Ovary (tissue), 9 donors: Measurements from ENCODE around the gene SHROOM3. TPM values are rescaled to one million over a fixed set of nuclear protein-coding genes. Genes with fewer than 3 reads are reported as not detected.

Experiments
- DNase-seq, 5 donors: peaks; one replicate each; pipeline ENCODE4 v3.0.0-alpha.2; 2019 to 2020
- H3K27ac ChIP-seq, 2 donors: fragments of 200-600 bp; one replicate each; pipeline versions ENCODE4 v1.5.1 to v1.8.0; 2019 to 2022
- H3K27me3 ChIP-seq: fragments of 200-600 bp; one replicate; pipeline ENCODE4 v1.8.0; 2022
- H3K36me3 ChIP-seq: fragments of 200-600 bp; sonication (generic); one replicate; pipeline ENCODE4 v1.5.1; 2019
- H3K4me1 ChIP-seq: one replicate; pipeline ENCODE4 v1.8.1; 2013; ENCODE audit warnings: mild to moderate bottlenecking, moderate library complexity; ENCODE audit not compliant: insufficient read depth
- H3K4me3 ChIP-seq: fragments of 200-600 bp; sonication (generic); one replicate; pipeline ENCODE4 v1.5.1; 2017
- H3K9me3 ChIP-seq, 2 donors: fragments of 200-600 bp in 1 of 2; sonication (generic) in 1 of 2; one replicate each; pipeline versions ENCODE4 v1.5.1 to v1.8.1; 2013 to 2019; ENCODE audit warnings: mild to moderate bottlenecking in 1 of 2, moderate library complexity in 1 of 2
- CTCF ChIP-seq, 3 donors: fragments of 450-650 bp in 2 of 3; fragments of 200-600 bp in 1 of 3; IDR thresholded peaks; one replicate each; pipeline versions ENCODE4 v1.5.1 to v1.8.0; 2016 to 2022; ENCODE audit warnings: antibody characterized with exemption in 3 of 3, mild to moderate bottlenecking in 1 of 3
- EP300 ChIP-seq: sonication (generic); formaldehyde crosslinking; IDR thresholded peaks from one replicate; pipeline ENCODE4 v1.6.1; 2017; ENCODE audit warnings: antibody characterized with exemption
- POLR2A ChIP-seq: fragments of 450-650 bp; IDR thresholded peaks from one replicate; pipeline ENCODE4 v1.6.1; 2017; ENCODE audit warnings: antibody characterized with exemption, mild to moderate bottlenecking, moderate library complexity
- WGBS, 3 donors: extraction: QIAGEN DNeasy Blood & Tissue Kit in 1 of 3; methylation state at CpG; one replicate each; pipeline versions ENCODE4 v1.1.5 to v1.1.7; 2013 to 2017; 5-methylcytosine and 5-hydroxymethylcytosine counted together
- intact Hi-C, 4 donors: fragments of 100-400 bp; cut with DNase I; formaldehyde crosslinking; loops; one replicate each; pipeline versions ENCODE4 v1.11.0 to v1.15.1; 2022 to 2023
- polyA plus RNA-seq, 2 donors: library from polyadenylated mRNA; stranded (reverse); fragments of 200-250 nt in 1 of 2; fragments of 350-450 nt in 1 of 2; fragmentation: Illumina TruSeq in 1 of 2; extraction: RNeasy Lipid Tissue Mini Kit (QIAGEN cat#74804) in 1 of 2; gene quantifications; one replicate each; pipeline ENCODE4 v1.2.3, GENCODE V29; 2013 to 2014
- total RNA-seq, 7 donors: library from RNA; depleted of rRNA in 2 of 7; stranded (reverse); fragments of >200 nt in 2 of 7; fragmentation: NEBNext Ultra II Directional in 3 of 7; extraction: Animal tissue kit (Norgen Biotek cat#: 25700) in 3 of 7; gene quantifications; one replicate each; pipeline versions ENCODE4 v1.1.0 to v1.2.4, GENCODE V29; 2016 to 2023
- donor health status: DM: no; HTN: no; CAD: no; lungs with moderate emphysema.
- donor health status: DM: no; HTN: no; CAD: no.
- donor health status: Bipolar disorder and iron deficiency.
- donor health status: DM: yes; HTN: yes; CAD: no.
- donor health status: DM: no; HTN: no; CAD: no.
- donor health status: DM: yes; HTN: yes; CAD: no.

Gene SHROOM3
- total and polyA plus RNA-seq, 9 donors, result 0.80 to 70.1 (median 3.8) TPM

GRCh38 chr4:76699751-76700310, 264.8 kb downstream of the SHROOM3 start:
- WGBS, 3 donors, result 71 to 75% (median 73%) methylated on average over 4 of the region's 4 CpGs

GRCh38 chr4:76702440-76703122, 267.6 kb downstream of the SHROOM3 start:
- no peak for DNase-seq
- H3K4me3 ChIP-seq, result no peak overlapping the region
- no peaks in the 10 kb centered on the region for H3K36me3 ChIP-seq
- no peak overlapping the region for H3K27ac ChIP-seq
- H3K4me1 ChIP-seq, result peaks cover 8% of the 10 kb centered on the region
- WGBS, 3 donors, result 92 to 99% (median 94%) methylated on average over 4 of the region's 4 CpGs
- H3K27me3 ChIP-seq, result no peaks in the 10 kb centered on the region
- no peaks in the 10 kb centered on the region for H3K9me3 ChIP-seq
- TF ChIP-seq CTCF (IDR thresholded peaks at IDR 0.05), result no peak
- no peak for TF ChIP-seq EP300
- no peak for TF ChIP-seq POLR2A
- intact Hi-C loops, result no loop called here

More at GRCh38 chr4:76699751-76700310, 264.8 kb downstream of the SHROOM3 start:
- no peak for DNase-seq
- Histone ChIP-seq H3K4me1 (peaks cover 8% of the 10 kb centered on the region), H3K9me3 (no peaks in the 10 kb centered on the region), H3K27me3 (no peaks in the 10 kb centered on the region), H3K4me3 (no peak overlapping the region), H3K27ac (no peak overlapping the region), H3K36me3 (no peaks in the 10 kb centered on the region)
- TF ChIP-seq CTCF (IDR thresholded peaks at IDR 0.05), result no peak
- TF ChIP-seq EP300, result no peak
- TF ChIP-seq POLR2A, result no peak
- intact Hi-C loops, result loop anchor here in 1 of 4 donors (5.0 kb wide), 1 partner anchor 143 kb away; no protein-coding TSS in a partner anchor

GRCh38 chr4:76703123-76703490, 268.1 kb downstream of the SHROOM3 start:
- Histone ChIP-seq H3K27me3 (no peaks in the 10 kb centered on the region), H3K36me3 (no peaks in the 10 kb centered on the region), H3K4me1 (peaks cover 8% of the 10 kb centered on the region), H3K27ac (no peak overlapping the region), H3K4me3 (no peak overlapping the region), H3K9me3 (no peaks in the 10 kb centered on the region)
- DNase-seq, result no peak
- TF ChIP-seq POLR2A (no peak), EP300 (no peak), CTCF (IDR thresholded peaks at IDR 0.05) (no peak)
- WGBS, 3 donors, result 90 to 95% (median 94%) methylated on average over 1 of the region's 1 CpG
- intact Hi-C loops, result no loop called here

DNA sequence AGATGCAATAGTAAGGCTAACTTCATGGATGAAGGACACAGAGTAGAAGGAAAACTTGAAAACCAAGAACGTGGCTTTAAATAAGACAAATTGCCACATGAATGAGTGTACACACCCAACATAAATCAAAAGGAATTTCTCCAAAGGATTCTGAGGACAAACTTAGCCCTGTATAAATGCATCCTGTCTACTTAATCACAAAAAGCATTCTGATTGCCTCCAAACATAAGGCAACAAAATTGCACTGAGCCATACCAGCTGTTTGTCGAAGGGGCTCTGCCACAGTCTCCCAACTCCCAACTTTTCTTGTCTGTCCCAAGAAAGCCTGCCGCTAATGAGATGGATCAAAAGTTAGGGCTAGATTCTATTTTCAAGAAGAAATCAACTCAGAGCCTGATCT, 268.6 kb downstream of the SHROOM3 start:
- Histone ChIP-seq H3K4me3 (no peak overlapping the region), H3K36me3 (no peaks in the 10 kb centered on the region), H3K9me3 (no peaks in the 10 kb centered on the region), H3K4me1 (peaks cover 8% of the 10 kb centered on the region), H3K27me3 (no peaks in the 10 kb centered on the region), H3K27ac (no peak overlapping the region)
- no peak for DNase-seq
- intact Hi-C loops, result no loop called here
- TF ChIP-seq POLR2A (no peak), CTCF (IDR thresholded peaks at IDR 0.05) (no peak)
- 31 to 37% (median 37%) methylated on average over 3 of the region's 3 CpGs for WGBS, 3 donors
